ENCODE results near the gene TMEM141.

- TF ChIP-seq REST (IDR thresholded peaks at IDR 0.05; ENCODE audit: low read depth, low read length) (no peak), POLR2A (IDR thresholded peaks at IDR 0.05; ENCODE audit: low read depth, low read length) (no peak), SIN3A (IDR thresholded peaks at IDR 0.05; ENCODE audit: low read depth, low read length) (no peak), POLR2AphosphoS2 (IDR thresholded peaks at IDR 0.05; ENCODE audit: low read depth, low read length) (no peak), CTCF (IDR thresholded peaks at IDR 0.05 in 2 of 3, conservative IDR thresholded peaks at IDR 0.05 in 1 of 3; ENCODE audit: control insufficient read depth in 2 of 3, extremely low read depth in 1 of 3, insufficient read depth in 1 of 3, low read depth in 3 of 3, low read length in 3 of 3) (no peak), CHD1 (IDR thresholded peaks at IDR 0.05; ENCODE audit: low read depth, low read length) (no peak), TCF12 (IDR thresholded peaks at IDR 0.05; ENCODE audit: low read depth, low read length) (no peak), NRF1 (conservative IDR thresholded peaks at IDR 0.05; ENCODE audit: low read depth, low read length) (no peak), ZNF592 (IDR thresholded peaks at IDR 0.05) (no peak), POLR2AphosphoS5 (IDR thresholded peaks at IDR 0.05; ENCODE audit: low read length) (no peak)
Measured at GRCh38 chr9:136765041-136765440, 26.1 kb upstream of the TMEM141 start.
